GM12891 (cell line): ENCODE results near the gene RSPH1.

ENCODE experiments used
- DNase-seq: peaks from one replicate; pipeline ENCODE4 v3.0.0; 2011; ENCODE audit warnings: low spot score; ENCODE audit not compliant: insufficient read length
- FAIRE-seq: peaks from 2 replicates; lab custom pipeline; 2011; peaks lifted over from hg19 to GRCh38; lab: Jason Lieb, UNC
- PAX5 ChIP-seq: IDR thresholded peaks from 2 replicates; pipeline ENCODE4 v1.6.1; 2011; ENCODE audit warnings: low read length, moderate library complexity, mild to moderate bottlenecking; ENCODE audit not compliant: insufficient read depth, severe bottlenecking
- POLR2A ChIP-seq: IDR thresholded peaks from 2 replicates; pipeline ENCODE4 v1.6.1; 2011; ENCODE audit warnings: low read depth, low read length, control low read depth
- POLR2AphosphoS5 ChIP-seq: IDR thresholded peaks from 2 replicates; pipeline ENCODE4 v1.6.1; 2011; ENCODE audit warnings: low read depth, low read length, control low read depth
- POU2F2 ChIP-seq: IDR thresholded peaks from 2 replicates; pipeline ENCODE4 v1.6.1; 2011; ENCODE audit warnings: low read depth, mild to moderate bottlenecking, control low read depth, low read length, moderate library complexity
- SPI1 ChIP-seq: IDR thresholded peaks from 2 replicates; pipeline ENCODE4 v1.6.1; 2011; ENCODE audit warnings: low read depth, low read length, control low read depth
- TAF1 ChIP-seq: IDR thresholded peaks from 2 replicates; pipeline ENCODE4 v1.6.1; 2011; ENCODE audit warnings: low read depth, low read length, control low read depth

RSPH1 gene

GRCh38 chr21:42514883-42515228, 18.8 kb upstream of the RSPH1 start:
- DNase-seq (no peak), FAIRE-seq (no peak)
- TF ChIP-seq POLR2AphosphoS5 (no peak), SPI1 (no peak)

- DNase-seq (peak; percentile 58), FAIRE-seq (peak; percentile 69)
Measured at GRCh38 chr21:42513985-42514882, 18.2 kb upstream of the RSPH1 start.

GRCh38 chr21:42513151-42513984, 17.3 kb upstream of the RSPH1 start, which contains the start of gene SLC37A1:
SLC37A1 (plus strand) TSS chr21:42513852; CDS start chr21:42518455, 4,603 bp downstream.
- peak; percentile 57 for FAIRE-seq
- DNase-seq, result peak; percentile 50
- no peak for TF ChIP-seq TAF1
- no peak for TF ChIP-seq PAX5
- TF ChIP-seq POLR2A, result no peak; the same call in 1 of the 2 replicates
- TF ChIP-seq POLR2AphosphoS5, result no peak
- TF ChIP-seq SPI1, result no peak
- TF ChIP-seq POU2F2, result no peak

More at GRCh38 chr21:42513985-42514882, 18.2 kb upstream of the RSPH1 start:
- TF ChIP-seq POLR2A (peak; percentile 63), PAX5 (no peak), POLR2AphosphoS5 (peak; percentile 65), SPI1 (no peak), TAF1 (peak; percentile 66), POU2F2 (peak; percentile 36; the same call in 1 of the 2 replicates)

- no peak for TF ChIP-seq SPI1
- TF ChIP-seq PAX5, result no peak
- no peak for TF ChIP-seq TAF1
- no peak for TF ChIP-seq POU2F2
- no peak for TF ChIP-seq POLR2A
- TF ChIP-seq POLR2AphosphoS5, result no peak
- no peak for DNase-seq
- FAIRE-seq, result no peak
Measured at GRCh38 chr21:42512346-42513034, 16.5 kb upstream of the RSPH1 start.

- no peak for DNase-seq
- no peak for FAIRE-seq
- TF ChIP-seq POLR2AphosphoS5, result no peak
- TF ChIP-seq TAF1, result no peak
- no peak for TF ChIP-seq PAX5
- no peak for TF ChIP-seq POLR2A
- TF ChIP-seq POU2F2, result no peak
Measured at GRCh38 chr21:42509244-42509643, 13.2 kb upstream of the RSPH1 start.

- FAIRE-seq, result no peak
- DNase-seq, result no peak
- TF ChIP-seq POLR2A (no peak), POLR2AphosphoS5 (no peak), TAF1 (no peak), SPI1 (no peak), PAX5 (no peak)
Measured at GRCh38 chr21:42508371-42508770, 12.3 kb upstream of the RSPH1 start.

DNA sequence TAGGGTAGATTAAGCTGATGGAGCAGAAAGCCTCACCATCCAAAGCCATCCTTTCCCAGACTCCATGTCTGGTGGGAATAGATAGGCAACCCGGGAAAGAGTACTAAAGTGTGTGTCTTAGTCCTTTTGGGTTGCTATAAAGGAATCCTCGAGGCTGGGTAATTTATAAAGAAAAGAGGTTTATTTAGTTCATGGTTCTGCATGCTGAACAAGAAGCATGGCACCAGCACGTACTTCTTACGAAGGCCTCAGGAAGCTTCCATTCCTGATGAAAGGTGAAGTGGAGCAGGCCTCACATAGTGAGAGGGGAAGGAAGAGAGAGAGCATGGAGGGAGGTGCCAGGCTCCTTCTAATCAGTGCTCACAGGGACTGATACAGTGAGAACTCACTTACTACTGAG, 11.4 kb upstream of the RSPH1 start:
- no peak for DNase-seq
- TF ChIP-seq SPI1 (no peak), POLR2A (no peak)
- peak; percentile 56 for FAIRE-seq

GRCh38 chr21:42505090-42505726, 9.2 kb upstream of the RSPH1 start:
- FAIRE-seq, result peak; percentile 94
- DNase-seq, result peak; percentile 51
- TF ChIP-seq SPI1 (peak; percentile 100), PAX5 (no peak), TAF1 (no peak), POU2F2 (0 out of 2 replicates have a peak, but pooled peaks have one; percentile 23), POLR2AphosphoS5 (no peak)

- DNase-seq (no peak), FAIRE-seq (peak; percentile 43)
- TF ChIP-seq TAF1 (no peak), POU2F2 (no peak), SPI1 (no peak), POLR2AphosphoS5 (no peak), POLR2A (no peak), PAX5 (no peak)
Measured at GRCh38 chr21:42503711-42504110, 7.7 kb upstream of the RSPH1 start.
